Mesodermal cell (in vitro differentiated cells): ENCODE measurements around the gene HM13.
"Not testable (repeated sequence)": the region's sequence is repeated elsewhere in the genome, so short reads cannot be mapped to it uniquely, and the experiment has no call there.

Experiments
- H3K27ac ChIP-seq: 2 replicates; pipeline ENCODE4 v1.7.0; 2013; ENCODE audit warnings: mild to moderate bottlenecking, low read depth, low read length, moderate library complexity; ENCODE audit not compliant: severe bottlenecking
- H3K36me3 ChIP-seq: 2 replicates; pipeline ENCODE4 v1.7.1; 2013; ENCODE audit warnings: mild to moderate bottlenecking, low read length, moderate library complexity; ENCODE audit not compliant: control insufficient read depth, insufficient read depth
- H3K4me1 ChIP-seq: one replicate; pipeline ENCODE4 v1.7.1; 2013; ENCODE audit warnings: mild to moderate bottlenecking, low read length; ENCODE audit not compliant: insufficient read depth, control insufficient read depth, poor library complexity, severe bottlenecking
- H3K4me3 ChIP-seq: 2 replicates; pipeline ENCODE4 v1.7.0; 2013; ENCODE audit warnings: low read length, control low read depth, mild to moderate bottlenecking; ENCODE audit not compliant: insufficient read depth, poor library complexity, severe bottlenecking; ENCODE audit errors: extremely low read depth
- H3K9me3 ChIP-seq: 2 replicates; pipeline ENCODE4 v1.7.1; 2013; ENCODE audit warnings: mild to moderate bottlenecking, low read length, moderate library complexity; ENCODE audit not compliant: control insufficient read depth
- WGBS, 2 experiments: methylation state at CpG; one replicate each; pipeline ENCODE4 v1.1.5; 2013; ENCODE audit warnings: missing lambda C conversion rate in 2 of 2; ENCODE audit not compliant: insufficient coverage in 2 of 2; 5-methylcytosine and 5-hydroxymethylcytosine counted together

The HM13 gene

GRCh38 chr20:31568041-31568731 is 53.9 kb downstream of the HM13 start:
- no peak overlapping the region for H3K4me3 ChIP-seq
- no peaks in the 10 kb centered on the region for H3K9me3 ChIP-seq
- H3K4me1 ChIP-seq: peaks cover 35% of the 10 kb centered on the region
- peaks cover 53% of the 10 kb centered on the region for H3K36me3 ChIP-seq
- H3K27ac ChIP-seq: no peak overlapping the region
- 93 to 97% methylated on average over 14 to 16 of the region's 21 CpGs for WGBS, 2 experiments

GRCh38 chr20:31568773-31569162 is 54.5 kb downstream of the HM13 start:
- Histone ChIP-seq H3K27ac (peak overlapping the region; percentile 45), H3K4me3 (no peak overlapping the region), H3K4me1 (peaks cover 39% of the 10 kb centered on the region), H3K36me3 (peaks cover 47% of the 10 kb centered on the region), H3K9me3 (no peaks in the 10 kb centered on the region)
- 86 to 87% methylated on average over 2 to 3 of the region's 5 CpGs for WGBS, 2 experiments

- no peak overlapping the region for H3K4me3 ChIP-seq
- peaks cover 44% of the 10 kb centered on the region for H3K4me1 ChIP-seq
- H3K27ac ChIP-seq: peak overlapping the region; percentile 45
- H3K36me3 ChIP-seq: peaks cover 40% of the 10 kb centered on the region
- 53 to 63% methylated on average over 6 to 8 of the region's 10 CpGs for WGBS, 2 experiments
- H3K9me3 ChIP-seq: no peaks in the 10 kb centered on the region
Observed at GRCh38 chr20:31569163-31570020, 55.1 kb downstream of the HM13 start.

GRCh38 chr20:31570021-31570463 is 55.8 kb downstream of the HM13 start:
- H3K4me3 ChIP-seq: no peak overlapping the region
- H3K9me3 ChIP-seq: no peaks in the 10 kb centered on the region
- peak overlapping the region; percentile 16 for H3K27ac ChIP-seq
- WGBS, 2 experiments: 94 to 95% methylated on average over 5 to 6 of the region's 8 CpGs
- peaks cover 44% of the 10 kb centered on the region for H3K4me1 ChIP-seq
- peaks cover 38% of the 10 kb centered on the region for H3K36me3 ChIP-seq

- Histone ChIP-seq H3K27ac (peak overlapping the region; percentile 13), H3K4me1 (peaks cover 44% of the 10 kb centered on the region), H3K9me3 (no peaks in the 10 kb centered on the region), H3K36me3 (peaks cover 30% of the 10 kb centered on the region), H3K4me3 (no peak overlapping the region)
- WGBS, 2 experiments: 96 to 97% methylated on average over 20 to 24 of the region's 25 CpGs
Observed at GRCh38 chr20:31570735-31571617, 56.7 kb downstream of the HM13 start.

GRCh38 chr20:31572042-31572700 is 57.9 kb downstream of the HM13 start:
- no peaks in the 10 kb centered on the region for H3K9me3 ChIP-seq
- peaks cover 20% of the 10 kb centered on the region for H3K36me3 ChIP-seq
- H3K4me3 ChIP-seq: peak overlapping the region; percentile 35
- peak overlapping the region; percentile 97 for H3K27ac ChIP-seq
- peaks cover 48% of the 10 kb centered on the region for H3K4me1 ChIP-seq
- 37 to 42% methylated on average over 13 to 14 of the region's 17 CpGs for WGBS, 2 experiments

GRCh38 chr20:31572701-31573554 is 58.7 kb downstream of the HM13 start:
- H3K27ac ChIP-seq: peak overlapping the region; percentile 97
- H3K4me1 ChIP-seq: peaks cover 48% of the 10 kb centered on the region
- no peaks in the 10 kb centered on the region for H3K9me3 ChIP-seq
- peaks cover 20% of the 10 kb centered on the region for H3K36me3 ChIP-seq
- peak overlapping the region; percentile 43 for H3K4me3 ChIP-seq
- 1 to 4% methylated on average over 27 to 47 of the region's 63 CpGs for WGBS, 2 experiments

- Histone ChIP-seq H3K4me3 (peak overlapping the region; percentile 43), H3K27ac (peak overlapping the region; percentile 97), H3K4me1 (peaks cover 40% of the 10 kb centered on the region), H3K36me3 (peaks cover 16% of the 10 kb centered on the region), H3K9me3 (no peaks in the 10 kb centered on the region)
- WGBS, 2 experiments: 65 to 78% methylated on average over 16 of the region's 19 CpGs
Observed at GRCh38 chr20:31573555-31574321, 59.5 kb downstream of the HM13 start.

- 98 to 99% methylated on average over 7 to 10 of the region's 10 CpGs for WGBS, 2 experiments
- H3K36me3 ChIP-seq, H3K27ac ChIP-seq, H3K4me3 ChIP-seq, H3K9me3 ChIP-seq: not testable (repeated sequence)
- H3K4me1 ChIP-seq: peaks cover 29% of the 10 kb centered on the region
Observed at GRCh38 chr20:31574986-31575385, 60.7 kb downstream of the HM13 start.
